PC-9 (cell line): Measurements from ENCODE around the gene GPX4.

Experiments used
- CTCF ChIP-seq: fragments of 200-600 bp; sonication (generic); conservative IDR thresholded peaks from 2 replicates; pipeline ENCODE4 v1.6.1; 2017; ENCODE audit warnings: mixed run types, antibody characterized with exemption, mild to moderate bottlenecking, moderate library complexity
- EZH2 ChIP-seq: fragments of 200-600 bp; sonication (generic); IDR thresholded peaks from 2 replicates; pipeline ENCODE4 v1.8.0; 2017; ENCODE audit warnings: antibody characterized with exemption, low read depth

- TF ChIP-seq CTCF (no peak), EZH2 (no peak)
These were observed 10.5 kb upstream of the GPX4 start for GRCh38 chr19:1093330-1093729.
